GM06990 (cell line): ENCODE results near the gene MRPS18A.
"Not testable (repeated sequence)": the region's sequence is repeated elsewhere in the genome, so short reads cannot be mapped to it uniquely, and the experiment has no call there.

Experiments
- DNase-seq: peaks from one replicate; pipeline ENCODE4 v3.0.0-alpha.2; 2011; ENCODE audit not compliant: insufficient read length; ENCODE audit errors: extremely low read depth
- H3K27me3 ChIP-seq: replicated peaks from 2 replicates; pipeline ENCODE4 v1.6.0; 2011; ENCODE audit warnings: low read length; ENCODE audit not compliant: control insufficient read depth, insufficient read depth
- H3K36me3 ChIP-seq: 2 replicates; pipeline ENCODE4 v1.5.1; 2011; ENCODE audit warnings: low read length; ENCODE audit not compliant: control insufficient read depth, insufficient read depth
- H3K4me3 ChIP-seq: replicated peaks from 2 replicates; pipeline ENCODE4 v1.5.1; 2011; ENCODE audit warnings: low read depth, mild to moderate bottlenecking, control low read depth, low read length
- TF ChIP-seq, protein P1 (sequence below): IDR thresholded peaks from 2 replicates; pipeline ENCODE4 v1.5.1; 2011; ENCODE audit warnings: low read length, control low read depth, mild to moderate bottlenecking, inconsistent platforms; ENCODE audit not compliant: insufficient read depth, poor library complexity, severe bottlenecking

Gene MRPS18A

GRCh38 chr6:43705996-43706395 is 18.4 kb upstream of the MRPS18A start:
- H3K36me3 ChIP-seq: no peaks in the 10 kb centered on the region
- H3K4me3 ChIP-seq: peak overlapping the region; percentile 3; the same call in 1 of the 2 replicates
- TF ChIP-seq, protein P1, sequence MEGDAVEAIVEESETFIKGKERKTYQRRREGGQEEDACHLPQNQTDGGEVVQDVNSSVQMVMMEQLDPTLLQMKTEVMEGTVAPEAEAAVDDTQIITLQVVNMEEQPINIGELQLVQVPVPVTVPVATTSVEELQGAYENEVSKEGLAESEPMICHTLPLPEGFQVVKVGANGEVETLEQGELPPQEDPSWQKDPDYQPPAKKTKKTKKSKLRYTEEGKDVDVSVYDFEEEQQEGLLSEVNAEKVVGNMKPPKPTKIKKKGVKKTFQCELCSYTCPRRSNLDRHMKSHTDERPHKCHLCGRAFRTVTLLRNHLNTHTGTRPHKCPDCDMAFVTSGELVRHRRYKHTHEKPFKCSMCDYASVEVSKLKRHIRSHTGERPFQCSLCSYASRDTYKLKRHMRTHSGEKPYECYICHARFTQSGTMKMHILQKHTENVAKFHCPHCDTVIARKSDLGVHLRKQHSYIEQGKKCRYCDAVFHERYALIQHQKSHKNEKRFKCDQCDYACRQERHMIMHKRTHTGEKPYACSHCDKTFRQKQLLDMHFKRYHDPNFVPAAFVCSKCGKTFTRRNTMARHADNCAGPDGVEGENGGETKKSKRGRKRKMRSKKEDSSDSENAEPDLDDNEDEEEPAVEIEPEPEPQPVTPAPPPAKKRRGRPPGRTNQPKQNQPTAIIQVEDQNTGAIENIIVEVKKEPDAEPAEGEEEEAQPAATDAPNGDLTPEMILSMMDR: no peak
- DNase-seq: peak; percentile 52
- H3K27me3 ChIP-seq: no peaks in the 10 kb centered on the region

DNA sequence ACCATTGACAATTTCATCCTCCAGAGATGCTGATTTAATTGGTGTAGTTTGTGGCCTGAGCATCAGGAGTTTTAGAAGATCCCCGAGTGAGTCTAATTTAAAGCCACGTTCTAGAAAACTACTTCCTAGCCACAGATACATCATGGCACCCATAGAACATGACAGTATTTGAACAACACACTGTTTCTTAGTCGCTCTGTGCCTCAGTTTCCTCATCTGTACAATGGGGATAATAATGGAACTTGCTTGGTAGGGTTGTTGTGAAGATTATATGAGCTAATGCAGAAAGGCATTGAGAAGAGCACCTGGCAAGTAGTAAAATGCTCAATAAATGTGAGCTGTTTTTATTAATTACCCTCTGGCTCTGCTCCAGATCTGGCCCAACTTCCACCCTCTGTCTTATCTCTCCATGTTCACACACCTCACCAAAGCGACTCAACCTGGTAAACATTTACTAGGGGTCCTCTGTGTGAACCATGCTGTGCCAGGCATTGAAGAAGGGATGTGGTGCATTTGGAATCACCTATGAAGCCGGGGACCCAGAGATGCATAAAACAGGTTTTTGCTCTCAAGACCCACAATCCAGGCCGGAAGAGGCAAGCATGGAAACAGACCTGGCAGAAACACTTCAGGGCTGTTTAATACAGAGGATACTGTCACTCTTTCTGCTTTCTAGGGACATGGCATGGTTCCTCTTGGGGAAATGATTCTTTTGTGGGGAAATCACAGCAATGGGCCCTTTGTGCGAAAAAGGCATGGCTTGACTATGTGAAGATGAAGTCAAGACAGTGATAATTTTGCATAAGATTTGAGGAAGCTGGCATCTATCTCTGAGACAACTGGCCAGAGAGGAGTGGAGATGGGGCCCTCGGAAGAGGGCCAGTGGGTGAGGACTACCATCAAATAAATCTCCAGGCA is 16.2 kb upstream of the MRPS18A start:
- Histone ChIP-seq H3K4me3 (no peak overlapping the region), H3K36me3 (no peaks in the 10 kb centered on the region), H3K27me3 (no peaks in the 10 kb centered on the region)
- TF ChIP-seq, protein P1: no peak
- no peak for DNase-seq

GRCh38 chr6:43702534-43703440 is 15.2 kb upstream of the MRPS18A start:
- TF ChIP-seq, protein P1: no peak
- no peaks in the 10 kb centered on the region for H3K27me3 ChIP-seq
- no peak overlapping the region for H3K4me3 ChIP-seq
- peak; percentile 47 for DNase-seq
- H3K36me3 ChIP-seq: no peaks in the 10 kb centered on the region

DNA sequence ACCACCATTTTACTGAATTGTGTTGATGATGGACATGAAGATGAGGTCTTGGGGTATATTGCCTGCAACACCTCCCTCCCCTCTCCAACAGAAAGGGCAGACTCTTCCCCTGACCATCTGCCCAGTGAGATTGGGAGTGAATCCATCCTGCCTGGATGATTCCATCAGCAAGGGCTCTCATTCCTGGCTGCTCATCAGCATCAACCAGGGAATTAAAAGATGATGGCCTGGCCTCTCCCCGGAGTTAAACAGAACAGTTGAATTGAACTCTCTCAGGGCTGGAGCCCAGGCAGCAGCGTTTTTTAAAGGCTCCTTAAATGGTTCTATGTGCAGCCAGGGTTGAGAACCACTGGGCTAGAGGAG is 14.6 kb upstream of the MRPS18A start:
- Histone ChIP-seq H3K27me3 (no peaks in the 10 kb centered on the region), H3K4me3 (no peak overlapping the region), H3K36me3 (no peaks in the 10 kb centered on the region)
- TF ChIP-seq, protein P1: no peak
- no peak for DNase-seq

DNA sequence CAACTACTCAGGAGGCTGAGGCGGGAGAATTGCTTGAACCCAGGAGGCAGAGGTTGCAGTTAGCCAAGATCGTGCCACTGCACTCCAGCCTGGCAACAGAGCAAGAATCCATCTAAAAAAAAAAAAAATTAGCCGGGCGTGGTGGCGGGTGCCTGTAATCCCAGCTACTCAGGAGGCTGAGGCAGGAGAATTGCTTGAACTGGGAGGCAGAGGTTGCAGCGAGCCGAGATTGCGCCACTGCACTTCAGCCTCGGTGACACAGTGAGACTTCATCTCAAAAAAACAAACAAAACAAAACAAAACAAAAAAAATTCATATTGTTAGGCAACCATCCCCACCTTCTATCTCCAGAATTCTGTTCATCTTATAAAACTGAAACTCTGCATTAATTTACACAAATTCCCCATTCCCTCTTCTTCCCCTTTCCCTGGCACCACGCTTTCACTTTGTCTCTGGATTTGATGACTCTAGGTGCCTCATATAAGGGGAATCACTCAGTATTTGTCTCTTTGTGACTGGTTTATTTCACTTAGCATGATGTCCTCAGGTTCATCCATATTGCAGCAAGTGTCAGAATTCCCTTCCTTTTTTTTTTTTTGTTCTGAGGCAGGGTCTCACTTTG is 13.5 kb upstream of the MRPS18A start:
- H3K36me3 ChIP-seq, DNase-seq, H3K4me3 ChIP-seq, H3K27me3 ChIP-seq: not testable (repeated sequence)
